SK-N-MC (cell line): Measurements from ENCODE around the gene LINGO1.

Source experiments
- DNase-seq: peaks from one replicate; pipeline ENCODE4 v3.0.0-alpha.2; 2011; ENCODE audit warnings: low read depth, low spot score
- H3K27ac ChIP-seq: fragments of 200-600 bp; sonication (generic); 2 replicates; pipeline ENCODE4 v1.5.1; 2016; ENCODE audit warnings: mixed run types
- H3K36me3 ChIP-seq: fragments of 200-600 bp; sonication (generic); 2 replicates; pipeline ENCODE4 v1.6.1; 2017; ENCODE audit warnings: antibody characterized with exemption, low read length, mixed read lengths; ENCODE audit not compliant: insufficient read depth
- H3K4me3 ChIP-seq: fragments of 200-600 bp; sonication (generic); 2 replicates; pipeline ENCODE4 v1.5.1; 2016
- H3K9ac ChIP-seq: fragments of 200-600 bp; sonication (generic); 2 replicates; pipeline ENCODE4 v1.8.0; 2017; ENCODE audit warnings: mixed run types, mixed read lengths; ENCODE audit not compliant: insufficient read length
- H3K9me3 ChIP-seq: fragments of 200-600 bp; sonication (generic); 2 replicates; pipeline ENCODE4 v1.6.1; 2017; ENCODE audit warnings: low read depth, mild to moderate bottlenecking, antibody characterized with exemption, low read length, moderate library complexity, mixed read lengths
- EZH2 ChIP-seq: fragments of 200-600 bp; sonication (generic); IDR thresholded peaks from one replicate; pipeline ENCODE4 v1.6.1; 2017; ENCODE audit warnings: antibody characterized with exemption
- FOXP2 ChIP-seq: optimal IDR thresholded peaks from 2 replicates; pipeline ENCODE3; 2011; ENCODE audit warnings: mild to moderate bottlenecking, moderate library complexity; ENCODE audit not compliant: insufficient read depth; ENCODE audit errors: extremely low read length, control extremely low read depth
- POLR2AphosphoS5 ChIP-seq: IDR thresholded peaks from 2 replicates; pipeline ENCODE4 v1.6.1; 2012; ENCODE audit warnings: mild to moderate bottlenecking, low read depth, low read length, borderline replicate concordance

Gene LINGO1

GRCh38 chr15:77571741-77572140 lies 61.0 kb downstream of the LINGO1 start:
- no peaks in the 10 kb centered on the region for H3K36me3 ChIP-seq
- TF ChIP-seq FOXP2: no peak
- no peak for TF ChIP-seq EZH2
- TF ChIP-seq POLR2AphosphoS5: no peak
- no peak overlapping the region for H3K27ac ChIP-seq
- no peak overlapping the region for H3K9ac ChIP-seq
- DNase-seq: no peak
- H3K4me3 ChIP-seq: no peak overlapping the region
- H3K9me3 ChIP-seq: no peaks in the 10 kb centered on the region

GRCh38 chr15:77571181-77571580 lies 61.5 kb downstream of the LINGO1 start:
- Histone ChIP-seq H3K9ac (no peak overlapping the region), H3K27ac (no peak overlapping the region), H3K36me3 (no peaks in the 10 kb centered on the region), H3K9me3 (no peaks in the 10 kb centered on the region), H3K4me3 (no peak overlapping the region)
- DNase-seq: no peak
- no peak for TF ChIP-seq POLR2AphosphoS5
- TF ChIP-seq FOXP2: no peak

GRCh38 chr15:77569729-77570125 lies 63.0 kb downstream of the LINGO1 start:
- Histone ChIP-seq H3K4me3 (no peak overlapping the region), H3K27ac (0 out of 2 replicates have a peak overlapping the region, but pooled peaks have one; percentile 10), H3K9me3 (no peaks in the 10 kb centered on the region), H3K9ac (no peak overlapping the region), H3K36me3 (no peaks in the 10 kb centered on the region)
- TF ChIP-seq EZH2: no peak
- TF ChIP-seq FOXP2: no peak
- no peak for TF ChIP-seq POLR2AphosphoS5
- no peak for DNase-seq

- Histone ChIP-seq H3K9me3 (no peaks in the 10 kb centered on the region), H3K36me3 (no peaks in the 10 kb centered on the region), H3K4me3 (0 out of 2 replicates have a peak overlapping the region, but pooled peaks have one; percentile 11), H3K27ac (peak overlapping the region; percentile 87), H3K9ac (peak overlapping the region; percentile 38)
- TF ChIP-seq EZH2 (no peak), POLR2AphosphoS5 (no peak), FOXP2 (no peak)
- no peak for DNase-seq
These were observed 63.6 kb downstream of the LINGO1 start for GRCh38 chr15:77568973-77569728.

- peak overlapping the region; percentile 38 for H3K9ac ChIP-seq
- no peak overlapping the region for H3K4me3 ChIP-seq
- no peaks in the 10 kb centered on the region for H3K9me3 ChIP-seq
- peak overlapping the region; percentile 87 for H3K27ac ChIP-seq
- H3K36me3 ChIP-seq: no peaks in the 10 kb centered on the region
- no peak for TF ChIP-seq EZH2
- TF ChIP-seq FOXP2: no peak
- TF ChIP-seq POLR2AphosphoS5: no peak
- DNase-seq: no peak
These were observed 64.4 kb downstream of the LINGO1 start for GRCh38 chr15:77568014-77568972.

- Histone ChIP-seq H3K9me3 (no peaks in the 10 kb centered on the region), H3K9ac (no peak overlapping the region), H3K27ac (no peak overlapping the region), H3K36me3 (no peaks in the 10 kb centered on the region), H3K4me3 (no peak overlapping the region)
- DNase-seq: no peak
- TF ChIP-seq POLR2AphosphoS5: no peak
- no peak for TF ChIP-seq FOXP2
- TF ChIP-seq EZH2: no peak
These were observed 65.5 kb downstream of the LINGO1 start for GRCh38 chr15:77567202-77567601.

GRCh38 chr15:77566092-77566491 lies 66.6 kb downstream of the LINGO1 start:
- H3K9me3 ChIP-seq: no peaks in the 10 kb centered on the region
- no peak for DNase-seq
- no peaks in the 10 kb centered on the region for H3K36me3 ChIP-seq
- H3K27ac ChIP-seq: no peak overlapping the region
- no peak for TF ChIP-seq EZH2
- TF ChIP-seq POLR2AphosphoS5: no peak
- no peak for TF ChIP-seq FOXP2
- H3K4me3 ChIP-seq: no peak overlapping the region
- no peak overlapping the region for H3K9ac ChIP-seq

GRCh38 chr15:77565378-77565915 lies 67.3 kb downstream of the LINGO1 start:
- Histone ChIP-seq H3K9me3 (no peaks in the 10 kb centered on the region), H3K4me3 (no peak overlapping the region), H3K36me3 (no peaks in the 10 kb centered on the region), H3K9ac (no peak overlapping the region), H3K27ac (no peak overlapping the region)
- TF ChIP-seq POLR2AphosphoS5: no peak
- TF ChIP-seq FOXP2: no peak
- TF ChIP-seq EZH2: no peak
- DNase-seq: no peak
